NCI-H774 (cell line): Measurements from ENCODE around the gene SIRT4.
"Not testable (repeated sequence)": the region's sequence is repeated elsewhere in the genome, so short reads cannot be mapped to it uniquely, and the experiment has no call there.

ENCODE experiments used
- DNase-seq: peaks from one replicate; lab custom pipeline; 2025; lab: John Stamatoyannopoulos, UW

The SIRT4 gene

DNA sequence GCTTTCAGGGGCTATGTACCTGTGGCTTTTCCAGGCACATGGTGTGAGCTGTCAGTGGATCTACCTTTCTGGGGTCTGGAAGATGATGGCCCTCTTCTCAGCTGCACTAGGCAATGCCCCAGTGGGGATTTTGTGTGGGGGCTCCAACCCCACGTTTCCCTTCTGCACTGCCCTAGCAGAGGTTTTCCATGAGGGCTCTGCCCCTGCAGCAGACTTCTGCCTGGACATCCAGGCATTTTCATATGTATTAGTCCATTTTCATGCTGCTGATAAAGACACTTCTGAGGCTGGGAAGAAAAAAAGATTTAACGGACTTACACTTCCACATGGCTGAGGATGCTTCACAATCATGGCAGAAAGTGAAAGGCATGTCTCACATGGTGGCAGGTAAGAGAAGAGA lies 34.3 kb downstream of the SIRT4 start:
- not testable (repeated sequence) for DNase-seq

GRCh38 chr12:120337730-120338129 lies 35.6 kb downstream of the SIRT4 start:
- DNase-seq: no peak

DNA sequence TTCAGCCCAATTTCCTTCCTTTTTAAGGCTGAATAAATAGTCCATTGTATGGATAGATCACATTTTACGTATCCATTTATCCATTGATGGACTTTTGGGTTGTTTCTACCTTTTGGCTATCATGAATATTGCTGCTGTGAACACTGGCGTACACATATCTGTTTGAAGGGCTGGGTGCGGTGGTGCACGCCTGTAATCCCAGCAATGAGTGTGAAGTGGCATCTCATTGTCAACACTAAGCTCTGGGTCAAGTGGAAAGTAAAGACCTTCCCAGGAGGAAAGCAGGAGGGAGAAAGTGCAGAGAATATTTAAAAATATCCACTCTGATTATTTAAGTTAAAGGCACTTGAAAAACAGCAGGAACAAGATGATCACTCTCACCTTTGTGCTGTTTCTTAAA lies 37.1 kb downstream of the SIRT4 start:
- no peak for DNase-seq

DNA sequence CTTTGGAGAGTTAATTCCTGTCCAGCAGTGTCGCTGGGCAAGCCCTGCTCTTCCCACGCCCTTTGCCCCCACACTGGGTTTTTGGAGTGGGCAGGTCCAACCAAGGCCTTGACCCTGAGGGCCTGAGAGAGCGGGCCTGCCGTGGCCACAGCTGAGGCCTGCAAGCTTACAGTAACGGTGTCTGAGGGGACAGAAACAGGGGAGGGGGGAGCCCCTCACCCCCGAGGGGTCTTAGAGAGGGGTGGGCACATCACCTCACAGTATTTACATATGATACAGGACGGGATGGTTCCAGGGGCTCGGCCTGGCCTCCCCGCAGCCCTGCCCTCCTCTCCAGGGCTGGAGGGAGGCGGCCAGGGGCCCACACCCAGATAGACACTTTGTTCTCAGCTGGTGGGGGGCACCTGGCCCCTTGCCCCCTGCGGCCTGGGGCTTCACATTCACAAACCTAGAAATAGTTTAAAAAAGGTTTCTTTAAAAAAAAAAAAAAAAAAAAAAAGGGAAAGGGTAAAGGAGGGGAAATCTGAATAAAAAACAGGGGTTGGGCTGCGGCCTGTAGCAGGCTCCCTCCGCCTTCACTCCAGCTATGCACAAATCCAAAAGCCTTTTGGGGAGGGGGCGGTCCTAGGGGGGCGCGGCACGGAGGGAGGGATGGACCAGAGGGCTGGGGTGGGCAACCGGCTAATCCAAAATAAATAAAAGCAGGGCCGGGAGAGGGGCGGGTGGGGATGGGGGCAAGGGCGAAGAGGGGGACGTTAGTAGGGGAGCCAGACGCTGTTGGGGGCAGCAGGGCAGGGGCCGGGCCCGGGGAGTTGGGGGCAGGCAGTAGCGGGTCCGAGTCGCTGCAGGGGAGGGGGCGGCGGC lies 40.3 kb downstream of the SIRT4 start:
- DNase-seq: no peak

DNA sequence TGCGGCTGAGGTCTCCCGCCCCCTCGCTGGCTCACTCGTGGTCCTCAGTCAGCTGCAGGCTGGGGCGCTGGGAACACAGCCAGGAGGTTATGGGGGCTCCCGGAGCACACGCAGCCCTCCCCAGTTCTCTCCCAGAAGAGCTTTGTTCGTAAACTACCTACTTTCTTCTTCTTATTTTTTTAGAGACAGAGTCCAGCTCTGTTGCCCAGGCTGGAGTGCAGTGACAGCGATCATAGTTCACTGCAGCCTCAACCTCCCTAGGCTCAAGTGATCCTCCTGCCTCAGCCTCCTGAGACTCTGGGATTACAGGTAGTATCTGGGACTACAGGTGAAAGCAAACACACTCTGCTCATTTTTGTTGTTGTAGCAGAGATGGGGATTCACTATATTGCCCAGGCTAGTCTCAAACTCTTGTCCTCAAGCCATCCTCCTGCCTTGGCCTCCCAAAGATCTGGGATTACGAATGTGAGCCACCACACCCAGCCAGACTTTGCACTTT lies 41.0 kb downstream of the SIRT4 start:
- no peak for DNase-seq

GRCh38 chr12:120343692-120344091 lies 41.6 kb downstream of the SIRT4 start:
- DNase-seq: no peak

- DNase-seq: no peak
These were observed 43.9 kb downstream of the SIRT4 start for GRCh38 chr12:120346031-120346430.

DNA sequence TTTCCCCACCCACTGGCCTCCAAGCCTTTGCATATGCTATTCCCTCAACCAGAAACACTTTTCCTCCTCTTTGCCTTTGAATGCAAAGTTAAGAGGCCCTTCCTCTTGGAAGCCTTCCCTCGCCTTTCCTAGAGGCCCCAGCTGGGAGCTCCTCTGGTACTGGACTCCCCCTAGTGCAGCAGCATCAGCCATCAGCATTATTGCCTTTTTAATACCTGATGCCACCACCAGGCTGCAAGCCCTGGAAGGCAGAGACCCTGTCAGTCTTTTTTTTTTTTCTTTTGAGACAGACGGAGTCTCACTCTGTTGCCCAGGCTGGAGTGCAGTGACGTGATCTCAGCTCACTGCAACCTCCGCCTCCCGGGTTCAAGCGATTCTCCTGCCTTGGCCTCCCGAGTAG lies 44.6 kb downstream of the SIRT4 start:
- DNase-seq: no peak

DNA sequence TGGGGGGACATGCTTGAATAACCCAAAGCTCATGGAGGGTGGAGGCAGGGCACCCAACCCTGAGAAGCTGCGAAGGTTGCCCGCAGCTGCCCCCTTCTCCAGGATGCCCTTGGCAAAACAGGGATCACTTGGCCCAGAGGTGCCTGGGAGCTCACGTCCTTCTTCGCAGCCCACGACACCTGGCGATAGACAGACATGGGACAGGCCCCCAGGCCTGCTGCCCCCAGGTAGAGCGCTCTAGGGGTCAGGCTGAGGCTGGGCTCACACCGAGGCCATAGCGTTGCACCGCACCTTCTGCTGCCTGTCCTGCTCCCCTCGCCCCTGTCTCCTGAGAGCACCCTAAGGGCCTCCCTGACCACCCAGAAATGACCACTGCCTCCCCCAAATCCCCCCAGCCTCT lies 45.6 kb downstream of the SIRT4 start:
- no peak for DNase-seq

GRCh38 chr12:120350576-120351350 lies 48.6 kb downstream of the SIRT4 start:
- DNase-seq: peak; percentile 44

GRCh38 chr12:120352117-120352516 lies 50.0 kb downstream of the SIRT4 start:
- DNase-seq: no peak

DNA sequence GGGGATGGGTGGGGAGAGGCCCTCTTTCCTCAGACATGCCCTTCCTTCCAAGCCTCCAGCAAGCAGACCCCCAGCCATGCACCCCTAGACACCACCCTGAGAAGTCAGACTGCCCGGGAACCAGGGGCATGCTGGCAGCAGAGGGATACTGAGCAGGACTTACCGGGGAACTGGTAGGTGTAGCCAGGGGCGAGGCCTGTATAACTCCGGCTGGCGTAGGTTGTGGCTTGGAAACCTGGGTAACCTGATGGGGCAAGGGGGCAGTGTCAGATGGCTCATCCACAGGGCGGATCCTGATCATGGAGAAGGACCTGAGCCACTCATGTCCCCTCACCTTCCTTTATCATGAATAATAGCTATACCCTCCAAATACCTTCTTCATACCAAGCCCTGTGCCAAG lies 51.0 kb downstream of the SIRT4 start:
- no peak for DNase-seq

- DNase-seq: no peak
These were observed 51.6 kb downstream of the SIRT4 start for GRCh38 chr12:120353556-120354317.

GRCh38 chr12:120356567-120357030 lies 54.5 kb downstream of the SIRT4 start:
- DNase-seq: peak; percentile 65

DNA sequence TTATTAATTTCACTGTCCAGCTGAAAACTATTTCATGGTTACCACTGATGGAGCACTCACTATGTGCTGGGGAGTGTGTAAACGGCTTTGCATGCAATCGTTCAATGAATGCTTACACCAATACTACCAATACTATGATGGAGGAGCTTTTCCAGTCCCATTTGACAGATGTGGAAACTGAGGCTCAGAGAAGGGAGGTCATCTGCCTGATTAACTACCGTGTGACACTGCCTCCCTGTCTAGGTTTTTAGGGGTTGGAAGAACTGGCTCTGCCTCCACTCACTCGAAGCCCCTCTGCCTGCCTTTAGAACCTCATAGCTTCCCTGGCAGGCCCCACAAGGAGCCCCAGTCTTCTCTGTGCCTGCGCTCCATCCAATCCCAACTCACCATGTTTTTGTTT lies 55.0 kb downstream of the SIRT4 start:
- DNase-seq: no peak

DNA sequence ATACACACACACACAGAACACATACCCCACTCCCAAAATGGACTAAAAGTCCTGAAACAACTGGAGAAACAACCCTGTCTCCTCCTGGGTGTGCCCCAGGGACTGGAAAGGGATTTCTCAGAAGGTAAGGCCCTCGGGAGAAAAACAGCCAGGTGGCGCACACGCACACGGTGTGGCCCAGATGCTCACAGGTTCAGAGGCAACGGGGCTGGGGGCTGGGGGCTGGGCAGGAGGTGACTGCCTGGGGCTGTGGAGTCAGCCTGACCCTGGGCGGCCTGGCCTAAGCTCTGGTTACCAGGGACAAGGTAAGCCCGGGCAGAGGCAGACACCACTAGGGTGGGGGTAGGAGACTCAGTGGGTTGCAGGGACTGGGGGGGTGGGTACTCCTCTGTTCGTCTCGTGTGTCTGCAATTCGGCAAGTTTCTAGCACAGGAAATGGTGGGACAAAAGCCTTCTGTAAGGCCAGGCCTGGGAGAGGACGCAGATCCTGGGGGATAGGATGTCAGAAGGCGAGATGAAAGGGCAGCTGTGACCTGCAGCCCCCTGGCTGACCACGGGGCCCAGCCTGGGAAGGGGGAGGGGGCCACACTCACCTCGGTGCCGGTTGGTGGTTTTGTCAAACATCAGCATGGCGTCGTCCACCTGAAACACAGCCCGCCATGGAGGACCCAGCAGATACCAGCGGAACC lies 56.4 kb downstream of the SIRT4 start:
- DNase-seq: no peak

DNA sequence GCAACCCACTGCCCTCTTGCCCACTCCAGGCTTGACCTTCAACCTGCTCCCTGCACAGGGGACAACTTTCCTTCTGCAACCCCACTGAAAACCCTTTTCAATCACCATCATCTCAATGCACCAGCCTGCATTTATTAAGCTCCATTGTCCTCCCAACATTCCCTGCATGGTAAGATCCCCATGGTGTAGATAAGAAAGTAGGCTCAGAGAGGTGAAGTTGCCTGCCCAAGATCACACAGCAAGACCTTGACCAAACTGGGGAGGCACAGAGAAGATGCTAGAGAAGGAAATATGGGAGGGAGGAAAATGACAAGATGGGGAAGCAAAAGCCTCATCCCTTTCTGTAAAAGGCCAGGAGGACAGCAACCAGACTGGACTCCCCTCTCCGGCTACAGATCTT lies 57.0 kb downstream of the SIRT4 start:
- no peak for DNase-seq

DNA sequence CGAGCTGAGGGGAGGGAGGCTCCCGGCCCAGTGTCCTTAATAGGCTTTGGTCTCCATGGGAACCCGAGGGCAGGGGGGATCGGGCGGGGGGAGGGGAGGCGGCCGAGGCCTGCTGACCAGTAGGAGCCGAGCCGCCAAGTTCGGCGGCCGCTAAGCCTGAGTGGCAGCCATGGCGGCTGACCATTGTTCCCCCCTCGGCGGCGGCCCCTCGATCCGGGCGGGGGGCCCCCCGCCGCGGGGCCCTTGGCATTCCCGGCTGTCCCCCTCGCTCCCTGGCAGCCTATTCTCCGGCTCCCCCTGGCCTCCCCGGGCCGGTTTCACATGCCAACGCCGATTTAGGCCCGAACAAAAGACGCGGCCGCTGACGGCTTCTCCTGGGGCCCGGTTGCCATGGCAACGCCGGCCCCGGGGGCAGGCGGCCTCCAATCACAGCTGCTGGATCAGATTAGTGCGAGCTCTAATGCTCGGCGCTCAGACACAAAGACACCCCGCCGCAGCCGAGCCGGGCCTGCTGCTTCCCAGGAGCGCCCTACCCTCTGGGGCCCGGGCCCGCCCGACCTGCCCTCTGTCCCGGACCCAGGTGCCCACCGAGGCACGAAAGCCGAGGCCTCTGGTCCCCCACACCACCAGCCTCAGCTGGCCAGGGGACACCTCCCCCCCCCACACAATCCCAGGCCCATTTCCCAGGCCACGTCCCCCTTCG lies 59.5 kb downstream of the SIRT4 start:
- DNase-seq: peak; percentile 95
